HG02870 (cell line): ENCODE data around the gene ITGA4.

Experiments
- ATAC-seq: cut with Tn5 transposase; IDR thresholded peaks from one replicate; pipeline ENCODE4 v1.9.1; 2021; ENCODE audit warnings: mild to moderate bottlenecking, moderate library complexity; ENCODE audit not compliant: unreplicated experiment

The ITGA4 gene

DNA sequence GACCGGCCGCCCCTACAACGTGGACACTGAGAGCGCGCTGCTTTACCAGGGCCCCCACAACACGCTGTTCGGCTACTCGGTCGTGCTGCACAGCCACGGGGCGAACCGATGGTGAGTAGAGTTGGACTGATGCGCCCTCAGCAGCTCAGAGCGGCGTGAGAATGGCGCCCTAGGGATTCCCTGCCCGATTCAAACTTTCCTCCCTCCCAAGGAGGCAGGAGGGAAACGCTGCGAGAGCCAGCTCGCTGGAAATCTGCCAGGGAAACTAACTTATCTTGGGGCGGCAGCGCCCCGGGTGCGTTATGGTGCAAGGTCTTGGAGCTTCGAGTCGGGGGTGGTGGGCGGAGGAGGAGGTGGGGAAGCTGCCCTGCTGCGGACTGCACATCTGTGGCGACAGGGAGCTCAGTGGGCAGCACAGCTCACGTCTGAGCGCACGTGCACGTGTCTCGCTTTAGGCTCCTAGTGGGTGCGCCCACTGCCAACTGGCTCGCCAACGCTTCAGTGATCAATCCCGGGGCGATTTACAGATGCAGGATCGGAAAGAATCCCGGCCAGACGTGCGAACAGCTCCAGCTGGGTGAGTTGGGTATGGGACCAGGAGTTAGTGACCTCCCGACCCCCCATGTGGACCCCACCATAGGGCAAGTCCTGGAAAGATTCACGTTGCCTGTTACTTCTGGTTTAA lies 697 bp downstream of the ITGA4 start:
- peak; percentile 15 for ATAC-seq

GRCh38 chr2:181458871-181459270 lies 1.7 kb downstream of the ITGA4 start:
- no peak for ATAC-seq

DNA sequence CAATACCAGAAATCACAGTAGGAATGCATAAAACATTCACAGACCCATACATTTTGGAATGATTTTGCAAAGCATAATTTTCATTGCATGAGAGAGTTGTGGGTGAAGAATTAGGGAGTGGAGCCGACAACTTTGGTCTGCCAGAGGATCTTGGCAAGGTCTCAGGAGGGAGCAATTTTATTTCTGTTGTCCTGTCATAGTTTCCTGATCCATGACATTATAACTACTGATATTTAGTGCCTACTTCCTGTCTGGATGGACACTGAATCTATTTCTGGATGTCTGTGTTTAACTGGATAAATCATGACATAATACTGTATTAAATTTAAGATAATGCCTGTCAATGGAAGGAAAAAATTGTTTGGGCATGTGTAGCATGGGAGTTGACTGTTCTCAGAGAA lies 2.4 kb downstream of the ITGA4 start:
- ATAC-seq = no peak

DNA sequence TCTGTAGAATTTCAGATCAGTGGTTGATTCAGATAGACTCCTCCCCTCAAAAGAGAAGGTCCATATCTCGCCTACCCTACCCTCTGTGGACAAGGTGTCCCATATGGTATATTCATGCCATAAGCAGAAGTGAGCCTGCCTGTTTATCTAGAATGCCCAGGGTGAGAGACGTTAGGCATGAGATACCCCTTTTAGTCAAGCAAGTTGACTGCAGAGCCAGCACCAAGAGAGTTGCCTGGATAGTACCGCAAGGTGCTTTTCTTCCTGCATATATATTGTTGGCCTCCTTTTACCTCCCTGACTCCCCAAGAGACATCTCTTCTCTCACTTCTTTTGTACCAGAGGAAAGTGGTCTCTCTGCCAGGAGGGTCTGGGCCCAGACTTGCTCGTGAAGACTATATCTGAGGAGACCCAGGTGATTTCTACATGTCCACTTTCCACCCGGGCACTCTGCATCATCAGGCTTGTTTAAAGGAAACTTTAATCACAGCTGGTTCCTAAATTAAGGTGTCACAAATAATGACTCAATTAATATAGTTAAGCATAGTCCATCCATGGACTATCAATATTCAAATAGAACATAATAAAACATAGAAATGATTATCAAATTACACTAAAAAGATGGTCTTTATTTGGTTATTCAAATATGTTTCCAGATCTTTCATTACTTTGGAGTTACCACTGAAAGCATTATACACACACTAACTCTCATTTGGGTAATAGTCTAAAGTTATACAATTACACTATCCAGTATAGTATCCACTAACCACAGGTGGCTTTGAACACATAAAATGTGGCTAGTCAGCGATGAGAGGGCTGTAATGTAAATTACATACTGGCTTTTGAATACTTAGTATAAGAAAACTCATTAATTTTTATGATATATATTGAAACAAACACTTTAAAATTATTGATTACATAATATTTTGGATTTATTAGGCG lies 4.1 kb downstream of the ITGA4 start:
- no peak for ATAC-seq

GRCh38 chr2:181462033-181462432 lies 4.8 kb downstream of the ITGA4 start:
- peak; percentile 28 for ATAC-seq

DNA sequence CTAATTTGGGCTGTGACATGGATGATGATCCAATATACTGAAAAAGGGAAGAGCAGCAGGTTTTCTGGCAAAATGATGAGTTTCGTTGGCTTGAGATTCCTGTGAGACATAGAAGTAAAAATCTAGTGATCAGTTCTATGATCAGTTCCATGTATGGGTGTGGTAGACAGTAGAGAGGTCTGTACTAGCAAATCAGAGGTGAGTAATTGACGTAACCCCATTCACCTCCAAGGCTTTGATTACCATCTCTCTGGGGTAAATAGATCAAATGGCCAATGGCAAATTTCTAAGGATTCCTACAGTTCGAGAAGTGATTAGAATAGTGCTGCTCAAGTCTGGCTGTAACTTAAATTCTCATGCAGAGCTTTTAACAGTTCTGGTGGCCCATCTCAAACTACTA lies 6.4 kb downstream of the ITGA4 start:
- ATAC-seq = no peak

- no peak for ATAC-seq
Measured at GRCh38 chr2:181464966-181465365, 7.8 kb downstream of the ITGA4 start.

- ATAC-seq = no peak
Measured at GRCh38 chr2:181465676-181466375, 8.6 kb downstream of the ITGA4 start.

DNA sequence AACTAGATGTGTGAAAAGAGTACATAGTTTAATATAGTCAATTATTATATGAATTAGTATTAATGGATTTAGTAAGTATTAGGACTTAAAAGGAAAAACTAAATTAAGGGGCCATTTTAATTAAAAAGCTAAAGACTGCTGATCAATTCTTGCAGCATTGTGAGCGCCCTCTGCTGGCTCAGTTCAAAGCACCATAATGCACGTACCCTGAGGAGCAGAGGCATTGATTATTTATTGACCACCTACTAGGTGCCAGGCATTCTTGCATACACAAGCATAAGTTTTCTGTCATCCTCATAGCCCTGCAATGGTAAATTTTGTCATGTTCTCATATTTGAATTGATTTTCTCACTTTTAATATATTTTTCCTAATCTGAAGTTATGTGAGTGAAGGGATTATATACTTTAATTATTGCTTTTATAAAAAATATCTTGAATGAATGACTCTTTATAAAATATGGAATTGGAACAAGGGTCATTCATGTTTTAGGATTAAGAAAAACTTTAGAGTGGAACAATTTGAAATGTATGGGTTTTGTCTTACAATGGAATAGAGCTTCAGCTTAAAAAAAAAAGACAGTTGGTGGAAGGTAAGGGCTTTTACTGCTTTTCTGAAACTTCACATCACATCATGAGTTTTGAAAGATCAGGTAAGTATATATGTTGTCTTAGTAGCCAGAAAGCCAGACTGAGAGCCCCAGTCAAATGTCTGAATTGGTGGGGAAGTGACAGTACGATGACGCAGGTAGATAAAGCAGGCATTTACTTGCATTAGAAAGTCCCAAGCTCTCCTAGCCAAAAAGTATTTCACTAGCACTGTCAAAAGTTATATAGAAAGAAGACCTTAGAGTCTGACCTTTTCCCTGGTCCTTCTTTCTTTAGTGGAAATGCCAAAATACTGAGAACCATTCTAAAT lies 9.7 kb downstream of the ITGA4 start:
- no peak for ATAC-seq

- no peak for ATAC-seq
Measured at GRCh38 chr2:181467966-181468707, 11.0 kb downstream of the ITGA4 start.

GRCh38 chr2:181468811-181469210 lies 11.6 kb downstream of the ITGA4 start:
- ATAC-seq = no peak

DNA sequence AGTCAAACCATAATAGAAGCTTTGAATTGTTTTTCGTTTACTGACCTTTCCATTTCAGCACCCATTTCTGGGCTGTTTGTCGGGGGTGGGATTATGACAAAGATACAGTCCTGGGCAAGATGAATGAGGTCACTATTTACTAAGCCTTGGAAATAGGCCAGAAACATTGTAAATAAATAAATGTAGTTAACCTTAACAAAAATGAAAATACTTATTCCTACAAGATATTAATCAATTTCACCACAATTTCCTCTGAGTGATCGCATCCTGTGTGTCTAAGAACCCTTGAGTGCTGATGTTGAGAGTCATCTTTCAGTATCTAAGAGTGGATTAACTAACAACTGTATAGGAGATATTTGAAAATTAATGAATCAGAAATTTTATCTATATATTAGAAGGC lies 14.0 kb downstream of the ITGA4 start:
- ATAC-seq = no peak

DNA sequence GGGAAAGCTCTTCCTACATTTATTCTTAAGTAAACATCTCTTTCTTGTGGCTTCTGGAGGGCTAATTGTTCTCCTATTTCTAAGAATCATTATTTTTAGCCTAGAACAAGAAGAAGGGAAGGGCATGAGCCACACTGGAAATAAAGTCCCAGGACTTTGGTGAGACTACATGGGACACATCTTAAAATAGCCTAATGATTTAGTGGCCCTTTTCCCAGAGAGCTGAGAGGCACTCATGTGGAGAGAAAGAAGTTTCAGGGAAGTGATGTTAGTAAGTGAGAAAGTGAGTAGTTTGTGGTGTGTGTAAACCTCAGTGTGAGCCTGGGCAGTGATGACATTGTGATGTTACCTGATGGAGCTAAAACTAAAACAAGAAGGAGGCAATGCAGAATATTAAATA lies 14.6 kb downstream of the ITGA4 start:
- ATAC-seq = no peak

DNA sequence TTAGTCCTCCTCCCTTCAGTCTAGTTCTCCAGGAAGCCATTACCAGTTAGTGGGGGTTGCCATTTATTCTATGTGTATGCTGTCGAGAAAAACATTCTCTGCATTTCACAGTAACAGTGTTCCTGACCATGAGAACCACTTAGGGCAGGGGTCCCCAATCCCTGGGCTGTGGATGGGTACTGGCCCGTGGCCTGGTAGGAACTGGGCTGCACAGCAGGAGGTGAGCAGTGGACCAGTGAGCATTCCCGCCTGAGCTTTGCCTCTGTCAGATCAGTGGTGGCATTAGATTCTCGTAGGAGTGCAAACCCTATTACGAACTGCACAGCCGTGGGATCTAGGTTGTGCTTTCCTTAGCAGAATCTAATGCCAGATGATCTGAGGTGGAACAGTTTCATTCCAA lies 15.8 kb downstream of the ITGA4 start:
- no peak for ATAC-seq

DNA sequence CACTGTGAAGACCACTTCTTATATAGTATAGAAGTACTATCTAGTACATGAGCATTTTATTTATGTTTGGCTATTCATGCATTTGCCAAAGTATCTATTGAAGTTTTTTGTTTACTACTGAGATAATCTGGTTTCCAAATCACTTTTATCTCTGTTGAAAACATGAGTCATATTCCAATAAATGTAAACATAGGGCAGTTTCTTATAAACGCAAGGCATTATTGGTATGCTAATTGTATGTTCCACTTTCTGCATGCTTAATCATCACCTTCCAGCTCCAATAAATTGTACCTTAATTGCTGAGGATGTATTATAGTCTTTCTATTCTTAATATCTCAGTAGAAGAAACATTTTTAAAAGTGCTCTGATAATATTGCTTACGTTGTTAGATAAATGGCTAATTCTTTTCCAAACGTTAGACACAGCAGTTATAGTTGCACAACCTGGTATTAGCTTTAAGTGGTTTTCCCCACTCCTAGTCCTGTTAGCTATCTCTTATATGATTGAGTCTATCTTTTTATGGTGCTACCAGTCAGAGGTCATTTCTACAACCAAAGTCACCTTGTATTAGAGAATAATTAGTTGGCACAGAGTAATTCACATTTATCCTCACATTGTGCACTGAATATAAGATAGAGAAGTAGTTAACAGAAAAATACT lies 17.2 kb downstream of the ITGA4 start:
- ATAC-seq = no peak

- ATAC-seq = no peak
Measured at GRCh38 chr2:181483211-181483610, 26.0 kb downstream of the ITGA4 start.

DNA sequence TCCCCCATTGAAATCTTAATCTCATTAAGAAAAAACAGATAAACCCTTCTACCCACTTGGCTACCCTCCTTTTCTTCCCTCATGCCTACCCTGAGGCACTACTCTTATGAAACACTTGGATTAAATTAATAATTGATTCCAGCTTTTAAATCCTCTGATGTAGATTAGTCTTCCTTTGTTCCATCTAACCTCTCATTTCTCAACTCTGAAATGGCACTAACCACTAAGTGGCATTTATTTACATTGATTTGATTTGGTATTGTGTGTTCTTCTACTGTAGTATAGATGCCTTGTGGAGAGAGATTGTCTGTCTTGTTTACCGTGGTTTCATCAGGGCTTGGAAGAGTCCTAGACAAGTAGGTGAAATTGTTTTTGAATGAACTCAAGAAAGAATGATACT lies 26.7 kb downstream of the ITGA4 start:
- ATAC-seq = no peak

GRCh38 chr2:181484851-181485637 lies 27.9 kb downstream of the ITGA4 start:
- ATAC-seq = no peak

DNA sequence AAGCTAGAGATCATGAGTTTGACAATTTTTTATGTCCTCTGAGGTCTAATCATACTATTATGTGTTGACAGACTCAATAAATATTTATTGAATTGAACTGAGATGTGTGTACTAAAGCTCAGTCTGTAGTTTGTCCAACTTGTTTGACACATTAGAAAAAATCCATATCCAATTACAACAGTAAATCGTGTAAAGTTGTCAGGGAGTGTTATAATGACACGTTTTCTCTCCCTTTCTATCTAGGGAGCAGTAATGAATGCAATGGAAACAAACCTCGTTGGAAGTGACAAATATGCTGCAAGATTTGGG lies 28.4 kb downstream of the ITGA4 start:
- ATAC-seq = no peak
